HG03571 (cell line): ENCODE measurements around the gene ZFP3.
"Not testable (repeated sequence)": the region's sequence is repeated elsewhere in the genome, so short reads cannot be mapped to it uniquely, and the experiment has no call there.

ENCODE experiments used
- ATAC-seq: cut with Tn5 transposase; IDR thresholded peaks from one replicate; pipeline ENCODE4 v1.9.1; 2021; ENCODE audit not compliant: unreplicated experiment

The ZFP3 gene

DNA sequence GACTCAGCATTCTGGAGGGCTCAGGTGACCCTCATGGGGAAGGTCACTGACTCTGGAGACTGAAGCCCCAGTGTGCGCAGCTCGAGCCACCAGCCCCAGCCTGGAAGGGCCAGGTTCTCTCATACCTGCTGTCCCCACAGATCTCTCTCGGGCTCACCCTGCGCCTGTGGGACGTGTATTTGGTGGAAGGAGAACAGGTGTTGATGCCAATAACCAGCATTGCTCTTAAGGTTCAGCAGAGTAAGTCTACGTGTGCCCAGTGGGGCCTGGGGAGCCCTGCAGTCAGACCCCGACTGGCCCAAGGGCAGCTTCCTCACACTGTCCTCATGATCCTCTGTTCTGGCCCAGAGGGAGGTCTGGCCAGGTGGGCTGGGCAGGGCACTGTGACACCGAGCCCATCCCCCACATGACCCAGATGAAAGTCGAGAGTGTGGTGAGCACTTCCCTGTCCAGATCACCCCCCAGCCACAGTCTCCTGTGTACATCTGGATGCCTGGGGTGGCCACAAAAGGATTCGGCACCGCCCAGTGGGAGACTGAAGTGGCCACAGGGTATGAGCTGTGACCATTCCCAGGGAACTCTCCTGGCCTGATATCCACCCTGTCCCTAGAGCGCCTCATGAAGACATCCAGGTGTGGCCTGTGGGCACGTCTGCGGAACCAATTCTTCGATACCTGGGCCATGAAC is 59.4 kb downstream of the ZFP3 start:
- ATAC-seq, result not testable (repeated sequence)

DNA sequence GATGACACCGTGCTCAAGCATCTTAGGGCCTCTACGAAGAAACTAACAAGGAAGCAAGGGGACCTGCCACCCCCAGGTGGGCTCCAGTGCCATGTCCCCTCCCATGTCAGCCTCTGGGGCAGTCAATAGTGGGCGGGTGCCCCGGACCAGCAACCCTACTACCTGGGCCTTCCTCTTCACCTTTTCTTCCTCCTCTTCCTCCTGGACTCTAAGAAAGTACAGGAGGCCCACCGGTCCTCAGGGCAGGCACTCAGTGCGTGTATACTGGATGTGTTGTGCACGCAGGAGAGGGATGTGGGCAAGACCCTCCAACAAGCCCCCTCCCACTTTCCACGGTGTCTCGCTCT is 59.9 kb downstream of the ZFP3 start:
- ATAC-seq, result not testable (repeated sequence)

DNA sequence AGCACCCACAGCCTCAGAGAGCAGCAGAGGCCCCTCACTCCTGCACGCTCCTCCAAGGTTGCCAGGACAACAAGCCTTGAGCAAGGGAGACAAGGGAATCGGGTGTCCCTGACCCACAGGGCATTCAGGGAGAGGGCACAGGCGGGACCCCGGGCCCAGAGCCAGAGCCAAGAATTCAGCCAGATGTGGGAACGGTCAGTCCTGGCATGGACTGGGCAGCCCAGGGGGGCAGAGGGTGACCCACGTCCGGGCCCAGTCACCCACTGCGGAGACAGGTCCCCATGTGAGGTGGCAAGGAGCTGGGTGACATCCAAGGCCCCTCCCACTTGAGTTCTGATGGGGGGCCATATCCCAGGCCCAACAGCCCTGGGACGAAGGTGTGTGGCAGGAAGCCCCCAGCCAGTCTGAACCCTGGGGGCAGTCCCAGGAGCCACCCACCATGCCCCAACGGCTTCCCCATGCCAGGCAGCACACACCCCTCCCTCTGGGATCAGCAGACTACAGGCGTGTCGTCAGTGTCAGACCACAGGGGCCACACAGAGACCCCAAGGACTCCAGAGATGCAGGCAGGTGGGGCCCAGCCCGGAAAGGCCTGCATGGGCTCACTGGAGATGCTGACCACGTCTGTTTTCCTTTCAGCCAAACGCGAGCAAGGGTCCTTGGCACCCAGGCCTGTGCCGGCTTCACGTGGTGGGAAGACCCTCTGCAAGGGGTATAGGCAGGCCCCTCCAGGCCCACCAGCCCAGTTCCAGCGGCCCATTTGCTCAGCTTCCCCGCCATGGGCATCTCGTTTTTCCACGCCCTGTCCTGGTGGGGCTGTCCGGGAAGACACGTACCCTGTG is 60.6 kb downstream of the ZFP3 start:
- no peak for ATAC-seq

DNA sequence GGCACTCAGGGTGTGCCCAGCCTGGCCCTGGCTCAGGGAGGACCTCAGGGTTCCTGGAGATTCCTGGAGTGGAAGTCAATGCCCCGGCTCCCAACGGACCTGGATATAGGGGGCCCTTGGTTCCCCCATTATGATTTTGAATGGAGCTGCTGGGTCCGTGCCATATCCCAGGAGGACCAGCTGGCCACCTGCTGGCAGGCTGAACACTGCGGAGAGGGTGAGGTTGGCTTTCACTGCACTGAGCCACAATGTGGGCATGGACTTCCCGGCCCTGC is 61.1 kb downstream of the ZFP3 start:
- no peak for ATAC-seq

DNA sequence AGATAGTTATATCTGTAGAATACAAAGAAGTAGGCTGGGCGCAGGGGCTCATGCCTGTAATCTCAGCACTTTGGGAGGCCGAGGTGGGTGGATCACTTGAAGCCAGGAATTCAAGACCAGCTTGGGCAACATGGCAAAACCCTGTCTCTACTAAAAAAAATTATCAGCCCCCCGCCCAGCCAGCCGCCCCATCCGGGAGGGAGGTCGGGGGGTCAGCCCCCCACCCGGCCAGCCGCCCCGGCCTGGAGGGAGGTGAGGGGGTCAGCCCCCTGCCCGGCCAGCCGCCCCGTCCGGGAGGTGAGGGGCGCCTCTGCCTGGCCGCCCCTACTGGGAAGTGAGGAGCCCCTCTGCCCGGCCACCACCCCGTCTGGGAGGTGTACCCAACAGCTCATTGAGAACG is 64.6 kb downstream of the ZFP3 start:
- ATAC-seq, result not testable (repeated sequence)
